Neural cell (in vitro differentiated cells): ENCODE data around the gene SLX4IP.

ENCODE experiments used
- CTCF ChIP-seq: fragments of 450-650 bp; IDR thresholded peaks from 2 replicates; pipeline ENCODE4 v1.5.1; 2014; ENCODE audit warnings: antibody characterized with exemption, mild to moderate bottlenecking, moderate library complexity; ENCODE audit not compliant: poor library complexity, severe bottlenecking
- EP300 ChIP-seq: fragments of 450-650 bp; conservative IDR thresholded peaks from 2 replicates; pipeline ENCODE4 v1.6.1; 2014; ENCODE audit warnings: antibody characterized with exemption, mild to moderate bottlenecking, moderate library complexity; ENCODE audit not compliant: poor library complexity, severe bottlenecking
- EZH2 ChIP-seq: fragments of 200-600, 300-800 bp; shearing (Covaris generic), sonication (generic); IDR thresholded peaks from 2 replicates; pipeline ENCODE4 v1.6.1; 2014; ENCODE audit warnings: antibody characterized with exemption, low read length, borderline replicate concordance, mild to moderate bottlenecking; ENCODE audit not compliant: insufficient read depth, poor library complexity, severe bottlenecking
- MXI1 ChIP-seq: fragments of 450-650 bp; conservative IDR thresholded peaks from 2 replicates; pipeline ENCODE4 v1.6.1; 2014; ENCODE audit warnings: antibody characterized with exemption, mild to moderate bottlenecking; ENCODE audit not compliant: poor library complexity, severe bottlenecking
- POLR2AphosphoS5 ChIP-seq: IDR thresholded peaks from 2 replicates; pipeline ENCODE4 v1.6.1; 2012
- RAD21 ChIP-seq: fragments of 450-650 bp; conservative IDR thresholded peaks from 2 replicates; pipeline ENCODE4 v1.6.1; 2014; ENCODE audit warnings: antibody characterized with exemption, mild to moderate bottlenecking, moderate library complexity
- REST ChIP-seq: IDR thresholded peaks from 2 replicates; pipeline ENCODE4 v1.6.1; 2012; ENCODE audit warnings: borderline replicate concordance
- SMC3 ChIP-seq: fragments of 450-650 bp; conservative IDR thresholded peaks from 2 replicates; pipeline ENCODE4 v1.6.1; 2014; ENCODE audit warnings: antibody characterized with exemption, mild to moderate bottlenecking, moderate library complexity; ENCODE audit not compliant: poor library complexity
- TAF1 ChIP-seq: IDR thresholded peaks from 2 replicates; pipeline ENCODE4 v1.6.1; 2012; ENCODE audit warnings: low read depth

- TF ChIP-seq CTCF (no peak), EZH2 (no peak), SMC3 (no peak), POLR2AphosphoS5 (no peak), REST (no peak), TAF1 (no peak), MXI1 (no peak), EP300 (no peak), RAD21 (no peak)
Observed at GRCh38 chr20:10508468-10509251, 73.6 kb downstream of the SLX4IP start.
